A673 (cell line): Measurements from ENCODE around the gene BCAS2. TPM values are rescaled to one million over a fixed set of nuclear protein-coding genes. Genes with fewer than 3 reads are reported as not detected.

Experiments used
- BruUV-seq: library from RNA; stranded (reverse); fragments of 400-500 nt; replicated peaks from 2 replicates; lab custom pipeline; 2021; lab: Mats Ljungman, UMichigan
- CTCF ChIA-PET: fragments of 300-600 bp; sonication (Branson Sonifier 250); formaldehyde crosslinking; loops from one replicate; lab custom pipeline; 2022; ENCODE audit warnings: antibody characterized with exemption; lab: Charles Lee
- POLR2A ChIA-PET: fragments of 300-600 bp; sonication (Branson Sonifier 250); formaldehyde crosslinking; loops from one replicate; lab custom pipeline; 2022; ENCODE audit warnings: antibody characterized with exemption; ENCODE audit not compliant: low non-redundant PET; lab: Charles Lee
- DNase-seq: peaks from one replicate; pipeline ENCODE4 v3.0.0-alpha.2; 2015; ENCODE audit warnings: low spot score
- H3K27ac ChIP-seq: fragments of 200-600 bp; sonication (generic); 2 replicates; pipeline ENCODE4 v1.5.1; 2016; ENCODE audit warnings: mixed run types, low read depth, mild to moderate bottlenecking, mixed read lengths, antibody characterized with exemption, low read length; ENCODE audit not compliant: poor library complexity, severe bottlenecking
- H3K27me3 ChIP-seq: fragments of 200-600 bp; sonication (generic); replicated peaks from 2 replicates; pipeline ENCODE4 v1.6.1; 2017; ENCODE audit warnings: mixed run types, low read depth, mild to moderate bottlenecking, mixed read lengths, antibody characterized with exemption, low read length; ENCODE audit not compliant: insufficient read depth, poor library complexity
- H3K36me3 ChIP-seq: fragments of 200-600 bp; sonication (generic); 2 replicates; pipeline ENCODE4 v1.6.1; 2016; ENCODE audit warnings: mixed run types, mild to moderate bottlenecking, mixed read lengths, antibody characterized with exemption, low read length; ENCODE audit not compliant: insufficient read depth, poor library complexity, severe bottlenecking
- H3K4me1 ChIP-seq: fragments of 200-600 bp; sonication (generic); 2 replicates; pipeline ENCODE4 v1.6.1; 2017; ENCODE audit warnings: mixed run types, mild to moderate bottlenecking, mixed read lengths, antibody characterized with exemption, low read length; ENCODE audit not compliant: insufficient read depth, poor library complexity, severe bottlenecking
- H3K4me3 ChIP-seq: fragments of 200-600 bp; sonication (generic); 2 replicates; pipeline ENCODE4 v1.5.1; 2016; ENCODE audit warnings: low read depth, mixed run types, mild to moderate bottlenecking, mixed read lengths, low read length; ENCODE audit not compliant: poor library complexity, severe bottlenecking
- H3K9me3 ChIP-seq: fragments of 200-600 bp; sonication (generic); 2 replicates; pipeline ENCODE4 v1.6.1; 2016; ENCODE audit warnings: mixed run types, low read depth, mild to moderate bottlenecking, mixed read lengths, antibody characterized with exemption, low read length; ENCODE audit not compliant: poor library complexity, severe bottlenecking
- CTCF ChIP-seq: fragments of 300-800, 200-600 bp; sonication (generic); conservative IDR thresholded peaks from 2 replicates; pipeline ENCODE4 v1.5.1; 2017; ENCODE audit warnings: low read depth, mild to moderate bottlenecking, antibody characterized with exemption, low read length, moderate library complexity, mixed read lengths
- EZH2 ChIP-seq: fragments of 200-600 bp; sonication (generic); IDR thresholded peaks from 2 replicates; pipeline ENCODE4 v1.6.1; 2017; ENCODE audit warnings: borderline replicate concordance, low read depth, mild to moderate bottlenecking, mixed read lengths, antibody characterized with exemption, low read length; ENCODE audit not compliant: poor library complexity, severe bottlenecking
- intact Hi-C: fragments of 100-400 bp; cut with micrococcal nuclease; formaldehyde crosslinking; loops from one replicate; pipeline ENCODE4 v1.10.0; 2022; ENCODE audit not compliant: unreplicated experiment
- total RNA-seq: library from RNA; stranded (reverse); gene quantifications from 2 replicates; pipeline ENCODE4 v1.2.3, GENCODE V29; 2021

Gene BCAS2
- total RNA-seq, 1 experiment from 2014 or later = 75.7 TPM

GRCh38 chr1:114521396-114522263, 59.8 kb downstream of the BCAS2 start:
- H3K4me3 ChIP-seq = no peak overlapping the region
- POLR2A ChIA-PET = no interaction called here
- no peaks in the 10 kb centered on the region for H3K9me3 ChIP-seq
- intact Hi-C loops = no loop called here
- DNase-seq = no peak
- TF ChIP-seq EZH2 = no peak
- no peak for TF ChIP-seq CTCF
- H3K27me3 ChIP-seq = no peaks in the 10 kb centered on the region
- H3K36me3 ChIP-seq = no peaks in the 10 kb centered on the region
- H3K27ac ChIP-seq = no peak overlapping the region
- no peaks in the 10 kb centered on the region for H3K4me1 ChIP-seq
- BruUV-seq = no TSS peak
- CTCF ChIA-PET = no interaction called here

Other genes with a start within 250 kb of the BCAS2 start
- gene TRIM33, start 70.4 kb downstream of the BCAS2 start, total RNA-seq = 46.8 and 50.1 TPM in 2 replicates
- 1.9 and 2.5 TPM in 2 replicates for gene DENND2C, start 88.4 kb upstream of the BCAS2 start, total RNA-seq
- gene AMPD1, start 113.9 kb upstream of the BCAS2 start, total RNA-seq = 0.19 and 0.37 TPM in 2 replicates
- gene NRAS, start 135.2 kb upstream of the BCAS2 start, total RNA-seq = 72.2 and 79.1 TPM in 2 replicates
- 742 and 812 TPM in 2 replicates for gene CSDE1, start 176.4 kb upstream of the BCAS2 start, total RNA-seq
- 62.4 and 68.3 TPM in 2 replicates for gene SIKE1, start 199.1 kb upstream of the BCAS2 start, total RNA-seq